Left ventricle myocardium superior (tissue), 1 donor: ENCODE measurements around the gene FNDC11. TPM values are rescaled to one million over a fixed set of nuclear protein-coding genes. Genes with fewer than 3 reads are reported as not detected.
"Not testable (repeated sequence)": the region's sequence is repeated elsewhere in the genome, so short reads cannot be mapped to it uniquely, and the experiment has no call there.

Experiments used
- ATAC-seq: fragments of 200-7000 bp; cut with Tn5 transposase; one replicate; pipeline ENCODE4 v1.9.1; 2020; ENCODE audit warnings: mild to moderate bottlenecking, moderate library complexity
- DNase-seq: peaks from one replicate; pipeline ENCODE4 v3.0.0-alpha.2; 2020
- intact Hi-C: fragments of 100-400 bp; cut with micrococcal nuclease; formaldehyde crosslinking; loops from one replicate; pipeline ENCODE4 v1.11.0; 2022
- total RNA-seq: library from RNA; stranded (reverse); fragmentation: NEBNext Ultra II Directional; extraction: Animal tissue kit (Norgen Biotek cat#: 25700); gene quantifications from one replicate; pipeline ENCODE4 v1.2.1, GENCODE V29; 2021
- donor health status: DM: no; HTN: yes; CAD: no; lungs with severe emphysema.

The FNDC11 gene
- total RNA-seq, 1 donor from 2014 or later: 0.15 TPM

DNA sequence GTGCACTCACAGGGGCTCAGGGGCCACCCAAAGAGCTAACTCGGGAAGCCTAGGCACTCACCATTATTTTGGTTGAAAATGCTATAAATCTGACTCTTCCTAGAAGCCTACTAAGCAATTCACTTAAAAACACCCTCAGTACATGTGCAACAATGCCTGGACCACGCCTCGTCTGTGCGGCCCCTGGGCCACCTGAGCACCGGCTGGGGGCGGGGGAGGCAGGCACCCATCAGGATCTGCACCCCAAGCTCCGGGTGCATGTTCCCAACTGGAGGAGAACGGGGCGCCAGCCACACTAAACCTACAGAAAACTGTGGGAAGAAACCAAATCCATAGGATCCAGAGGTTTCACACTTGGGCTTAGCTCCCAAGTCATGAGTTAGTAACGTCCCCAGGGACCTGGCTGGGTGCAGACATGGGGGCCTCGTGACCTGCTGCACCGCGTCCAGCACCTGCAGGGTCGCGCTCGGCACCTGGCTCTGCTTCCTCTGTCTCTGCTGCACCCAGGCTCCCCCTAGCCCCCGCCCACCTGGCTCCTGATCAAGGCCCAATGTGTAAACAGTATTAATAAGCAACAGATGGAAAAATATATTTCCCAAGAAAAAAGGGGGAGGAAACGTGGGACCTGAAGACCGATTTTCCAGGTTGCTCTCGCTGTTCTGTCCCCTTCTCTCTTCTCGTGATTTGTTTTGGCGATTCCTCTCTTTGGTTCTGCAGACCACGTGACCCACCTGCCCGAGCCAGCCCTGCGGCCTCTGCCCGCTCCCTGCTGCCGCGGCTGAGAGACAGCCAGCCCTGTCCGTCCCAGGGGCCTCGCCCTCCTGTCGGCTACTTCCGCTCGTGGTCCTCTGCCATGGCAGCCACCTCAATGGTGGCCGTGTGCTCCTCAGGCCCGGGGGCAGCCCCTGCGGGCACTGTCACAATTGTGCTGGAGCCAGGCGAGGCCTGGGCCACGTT, 35.6 kb downstream of the FNDC11 start:
- intact Hi-C loops: no loop called here
- ATAC-seq (no peak), DNase-seq (no peak)

DNA sequence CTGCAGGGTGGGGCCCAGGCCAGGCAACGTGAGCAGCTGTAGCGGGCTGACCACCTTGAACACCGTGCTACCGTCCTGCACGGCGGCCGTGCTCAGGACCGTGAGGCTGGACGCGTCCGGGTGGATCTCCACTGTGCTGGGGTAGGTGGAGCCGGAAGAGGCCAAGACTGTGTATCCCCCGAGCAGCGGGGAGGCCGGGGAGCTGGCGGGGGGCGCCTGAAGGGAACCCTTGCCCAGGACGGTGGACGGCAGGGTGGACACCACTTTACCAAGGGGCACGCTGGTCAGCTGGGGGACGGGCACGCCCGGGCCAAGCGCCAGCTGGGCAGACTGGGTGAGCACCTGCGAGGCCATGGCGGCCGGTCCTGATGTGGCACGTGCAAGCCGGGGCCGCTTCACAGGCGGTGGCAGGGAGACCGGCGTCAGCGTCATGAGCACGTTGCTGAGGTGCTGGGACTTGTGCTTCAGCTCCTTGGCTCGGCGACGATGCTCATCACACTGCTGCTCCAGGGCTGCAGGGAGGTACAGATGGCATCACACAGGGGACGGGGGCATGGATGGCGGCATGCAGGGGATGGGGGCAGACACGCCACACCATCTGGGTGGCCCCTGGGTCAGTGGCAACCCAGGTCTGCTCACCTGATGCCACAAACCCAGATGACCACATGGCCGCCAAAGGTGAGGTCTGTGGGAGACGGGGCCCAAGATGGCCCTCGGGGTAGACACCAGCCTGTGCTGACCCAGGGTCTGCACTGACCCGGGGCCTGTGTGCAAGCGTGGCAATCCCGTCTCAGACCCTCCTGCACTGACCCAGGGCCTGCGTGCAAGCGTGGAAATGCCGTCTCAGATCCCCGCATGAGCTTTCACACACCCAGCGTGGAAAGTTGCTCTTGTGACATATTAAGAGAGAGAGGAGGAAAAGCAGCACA, 36.5 kb downstream of the FNDC11 start:
- ATAC-seq (no peak), DNase-seq (no peak)
- intact Hi-C loops: no loop called here

DNA sequence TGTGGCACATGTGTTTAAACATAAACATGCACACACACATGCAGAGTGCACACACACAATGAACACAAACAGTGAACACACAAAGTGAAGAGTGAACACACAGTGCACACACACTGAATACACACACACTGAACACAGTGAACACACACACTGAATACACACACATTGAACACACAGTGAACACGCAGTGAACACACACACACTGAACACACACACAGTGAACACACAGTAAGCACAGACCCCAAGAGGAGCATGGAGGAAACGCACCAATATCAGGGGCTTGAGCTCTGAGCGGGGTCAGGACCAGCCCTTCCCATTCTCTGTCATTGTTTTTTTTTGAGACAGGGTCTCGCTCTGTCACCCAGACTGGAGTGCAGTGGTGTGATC, 37.2 kb downstream of the FNDC11 start:
- ATAC-seq: no peak
- intact Hi-C loops: no loop called here
- DNase-seq: no peak

DNA sequence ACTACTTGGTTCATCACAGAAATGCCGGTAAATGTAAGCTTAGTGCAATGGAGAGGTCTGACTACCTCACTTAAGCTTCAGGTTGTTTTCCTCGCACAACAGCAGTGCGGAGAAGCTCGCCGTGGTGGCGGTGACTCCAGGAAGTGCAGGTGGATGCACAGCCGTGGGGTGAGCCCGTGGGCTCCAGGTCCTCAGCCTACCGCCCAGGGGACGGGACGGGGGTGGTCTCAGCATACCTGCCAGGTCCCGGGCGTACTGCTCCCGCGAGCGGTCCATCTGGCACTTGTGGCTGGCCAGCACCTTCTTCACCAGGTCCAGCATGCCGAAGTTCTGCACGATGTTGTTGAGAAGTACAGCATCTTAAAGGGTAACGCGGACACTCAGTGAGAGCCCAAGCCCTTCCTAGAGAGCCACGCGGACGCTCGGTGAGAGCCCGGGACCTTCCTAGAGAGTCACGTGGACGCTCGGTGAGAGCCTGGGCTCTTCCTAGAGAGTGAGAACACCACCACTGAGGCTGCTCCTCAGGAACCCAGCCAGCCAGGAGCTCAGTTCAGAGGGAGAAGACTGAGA, 37.9 kb downstream of the FNDC11 start:
- DNase-seq (no peak), ATAC-seq (no peak)
- intact Hi-C loops: no loop called here

DNA sequence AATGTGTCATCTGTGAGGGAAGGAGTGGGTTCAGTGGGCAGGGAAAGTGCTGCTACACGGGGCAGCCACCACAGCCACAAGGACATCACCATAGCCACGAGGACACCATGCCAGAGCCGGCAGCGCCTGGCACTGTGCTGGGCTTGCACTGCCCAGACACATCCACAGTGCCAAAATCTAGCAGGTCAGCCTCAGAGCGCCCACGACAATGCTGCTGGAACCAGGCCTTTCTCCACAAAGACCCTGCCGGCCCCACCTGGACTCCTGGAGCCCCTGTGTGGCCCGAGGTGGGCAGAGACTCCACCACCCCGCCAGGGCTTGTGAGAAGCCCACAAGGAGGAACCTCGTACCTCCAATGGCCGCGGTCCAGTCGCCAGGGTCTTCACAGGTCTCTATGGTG, 38.7 kb downstream of the FNDC11 start:
- DNase-seq (no peak), ATAC-seq (no peak)
- intact Hi-C loops: no loop called here

DNA sequence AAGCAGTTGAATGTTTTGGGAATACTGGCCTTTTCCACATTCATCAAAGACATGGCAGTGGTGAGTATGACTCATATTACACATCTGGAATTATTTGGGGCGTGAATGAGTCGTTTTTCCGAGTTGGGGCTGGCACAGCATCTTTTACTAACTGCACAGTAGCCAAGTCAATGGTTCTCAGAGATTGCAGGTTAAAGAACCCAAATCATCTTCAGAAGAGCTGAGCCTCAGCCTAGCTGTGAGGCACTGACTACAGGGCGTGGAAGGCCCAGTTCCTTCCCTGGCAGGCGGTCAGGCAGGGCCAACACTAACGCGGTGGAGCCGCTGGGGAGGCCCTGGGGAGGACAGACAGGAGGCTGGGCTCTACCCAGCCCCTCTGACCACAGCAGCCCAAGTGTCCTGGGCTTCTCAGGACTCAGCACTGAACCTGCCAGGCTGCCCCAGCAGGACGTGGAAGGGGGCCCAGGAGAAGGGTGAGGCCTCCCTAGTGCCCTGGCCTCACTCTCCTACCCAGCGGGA, 40.1 kb downstream of the FNDC11 start:
- intact Hi-C loops: no loop called here
- no peak for ATAC-seq
- no peak for DNase-seq

DNA sequence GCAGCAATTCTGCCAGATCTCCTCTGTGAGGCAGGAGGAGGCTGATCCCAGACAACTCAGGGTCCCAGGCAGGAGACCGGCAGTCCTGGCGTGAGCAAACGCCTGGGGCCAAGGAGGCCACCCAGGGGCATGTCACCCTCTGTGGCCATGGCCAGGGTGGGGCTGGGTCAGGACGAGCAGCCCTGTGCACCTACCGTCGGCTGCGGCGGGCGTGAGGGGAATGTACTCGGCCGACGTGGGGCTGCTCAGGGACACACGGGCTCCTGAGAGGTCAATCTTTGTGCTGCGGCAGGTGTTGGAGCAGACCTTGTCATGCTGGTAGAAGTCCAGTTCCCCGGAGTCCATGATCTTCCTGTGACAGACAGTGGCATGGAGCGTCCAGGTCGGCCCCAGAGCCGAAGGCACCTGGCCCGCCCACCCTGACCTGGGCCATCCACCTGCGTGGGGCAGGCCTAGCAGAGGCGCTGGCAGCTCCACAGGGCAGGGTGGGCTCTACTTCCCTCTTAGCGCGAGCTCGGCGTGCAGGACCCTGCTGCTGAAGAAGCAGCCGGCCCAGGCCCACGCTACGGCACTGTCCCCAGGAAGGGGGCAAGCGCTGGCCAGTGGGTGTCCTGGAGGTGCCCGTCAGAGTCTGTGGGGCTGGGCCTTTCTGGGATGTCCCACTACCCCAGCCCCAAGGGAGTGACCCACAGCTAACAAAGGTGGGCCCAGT, 41.6 kb downstream of the FNDC11 start:
- DNase-seq (no peak), ATAC-seq (no peak)
- intact Hi-C loops: no loop called here

DNA sequence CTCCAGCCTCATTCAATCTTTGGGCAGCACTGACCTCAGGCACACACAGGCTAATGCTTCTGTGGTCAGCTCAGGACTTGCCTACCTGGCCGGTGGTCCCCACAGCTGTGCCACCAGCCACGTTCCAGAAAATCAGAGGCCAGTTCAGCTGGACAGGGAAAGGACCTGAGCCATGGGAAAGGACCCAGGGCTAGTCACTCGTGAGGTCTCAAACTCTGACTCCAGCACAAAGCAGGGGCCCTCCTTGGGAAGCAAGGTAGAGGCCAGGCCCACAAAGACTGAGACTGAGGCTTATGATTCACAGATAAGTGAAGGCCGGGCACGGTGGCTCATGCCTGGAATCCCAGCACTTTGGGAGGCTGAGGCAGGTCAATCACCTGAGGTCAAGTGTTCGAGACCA, 42.5 kb downstream of the FNDC11 start:
- intact Hi-C loops: no loop called here
- DNase-seq (no peak), ATAC-seq (no peak)

DNA sequence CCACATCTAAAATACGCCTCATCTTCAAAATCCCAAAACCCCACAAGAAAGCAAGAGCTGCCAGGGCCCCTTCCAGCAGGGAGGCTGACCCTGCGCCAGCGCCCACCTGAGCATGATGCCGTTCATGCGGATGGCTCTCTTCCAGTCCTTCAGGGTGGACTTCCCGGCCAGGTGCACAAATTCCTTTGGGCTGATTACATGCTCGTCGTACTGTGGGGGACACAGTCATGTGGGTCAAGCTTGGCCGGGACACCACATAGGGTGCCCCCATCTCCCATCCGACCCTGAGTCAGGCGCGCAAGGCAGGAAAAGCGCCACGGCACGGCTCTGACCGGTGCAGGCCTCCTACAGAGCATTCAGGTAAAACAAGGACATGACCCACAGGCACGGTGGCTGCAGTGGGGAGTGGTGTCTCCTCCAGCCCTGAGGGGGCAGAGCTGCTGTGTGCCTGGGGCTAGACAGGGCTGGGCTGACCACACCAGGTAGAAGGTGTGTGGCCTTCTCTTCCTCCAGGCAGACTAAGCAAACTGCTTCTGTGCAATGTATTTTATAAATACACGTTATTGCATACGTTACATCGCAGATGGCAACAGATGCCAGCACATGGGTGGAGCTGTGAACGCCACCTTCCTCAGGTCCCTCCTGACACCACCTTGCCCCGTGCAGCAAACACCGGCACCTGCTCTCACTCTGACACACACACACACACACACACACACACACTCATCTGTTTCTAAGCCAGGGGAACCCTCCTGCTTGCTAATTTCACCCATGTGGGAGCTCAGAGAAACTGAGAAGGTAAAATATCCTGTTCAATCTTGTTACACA, 43.9 kb downstream of the FNDC11 start:
- no peak for DNase-seq
- ATAC-seq: no peak
- intact Hi-C loops: no loop called here

DNA sequence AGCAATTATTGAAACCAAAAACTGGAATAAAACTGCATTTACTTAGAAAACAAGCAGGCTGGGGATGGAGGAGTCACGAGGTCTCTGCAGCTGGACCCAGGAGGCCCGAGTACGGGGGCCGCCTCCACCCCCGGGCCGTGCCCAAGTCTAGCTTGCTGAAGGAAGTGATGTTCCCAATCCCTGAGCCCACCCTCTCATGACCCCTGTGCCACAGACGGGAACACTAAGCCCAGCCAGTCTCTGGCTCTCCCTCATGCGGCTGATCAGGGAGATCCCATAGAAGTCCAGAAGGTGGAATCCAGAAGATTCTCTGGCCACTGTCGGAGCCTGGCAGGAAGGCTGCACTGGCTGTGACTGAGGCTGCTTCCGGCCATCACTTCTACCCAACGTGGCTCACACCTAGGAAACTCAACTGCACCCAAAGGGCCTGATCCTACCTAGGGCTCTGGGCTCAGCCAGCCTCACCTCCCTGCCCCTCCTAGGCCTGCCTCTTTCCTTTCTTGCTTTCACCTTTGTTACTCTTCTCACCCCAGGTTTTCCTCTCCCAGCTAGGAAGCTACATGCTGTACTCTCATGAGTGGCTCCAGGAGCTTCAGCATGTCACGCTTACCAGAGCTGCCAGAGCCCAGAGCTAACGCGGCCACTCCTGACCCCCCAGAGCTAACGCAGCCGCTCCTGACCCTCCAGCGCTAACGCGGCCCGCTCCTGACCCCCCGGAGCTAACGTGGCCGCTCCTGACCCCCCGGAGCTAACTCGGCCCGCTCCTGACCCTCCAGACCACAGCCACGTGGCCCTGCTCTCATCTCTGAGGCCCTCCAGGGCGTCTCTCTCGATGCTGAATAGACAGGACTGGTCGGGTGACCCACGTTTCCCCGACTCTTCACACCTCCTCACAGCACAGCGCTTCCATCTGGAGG, 44.8 kb downstream of the FNDC11 start:
- intact Hi-C loops: no loop called here
- DNase-seq (no peak), ATAC-seq (no peak)

DNA sequence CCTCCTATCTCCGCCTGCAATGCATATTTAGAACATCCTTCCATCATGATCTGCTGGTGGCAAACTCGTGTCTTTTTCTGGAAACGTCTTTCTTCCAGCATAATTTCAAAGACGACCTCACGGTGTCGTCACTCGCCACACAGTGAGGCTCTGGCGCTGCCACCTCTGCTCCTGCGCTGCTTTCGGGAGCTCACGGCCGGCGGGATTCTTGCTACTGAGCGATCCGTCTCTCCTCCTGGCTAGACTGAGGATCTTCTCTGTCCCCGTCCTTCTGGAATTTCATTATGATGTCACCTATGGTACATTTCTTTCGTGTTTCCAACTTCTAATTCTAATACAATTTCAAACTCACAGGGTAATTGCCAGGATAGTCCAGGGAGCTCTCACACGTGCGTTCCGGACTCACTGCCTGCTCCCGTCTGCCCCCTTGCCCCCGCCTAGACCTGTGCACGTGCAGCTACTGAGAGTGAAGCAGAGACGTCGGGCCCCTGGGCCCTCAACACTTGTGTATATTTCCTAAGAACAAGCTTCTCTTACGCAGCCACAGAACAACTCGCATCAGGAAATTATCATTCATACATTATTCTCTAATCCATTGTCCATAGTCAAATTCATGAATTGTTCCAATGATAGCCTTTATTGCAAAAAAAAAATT, 45.6 kb downstream of the FNDC11 start:
- ATAC-seq (no peak), DNase-seq (no peak)
- intact Hi-C loops: no loop called here

DNA sequence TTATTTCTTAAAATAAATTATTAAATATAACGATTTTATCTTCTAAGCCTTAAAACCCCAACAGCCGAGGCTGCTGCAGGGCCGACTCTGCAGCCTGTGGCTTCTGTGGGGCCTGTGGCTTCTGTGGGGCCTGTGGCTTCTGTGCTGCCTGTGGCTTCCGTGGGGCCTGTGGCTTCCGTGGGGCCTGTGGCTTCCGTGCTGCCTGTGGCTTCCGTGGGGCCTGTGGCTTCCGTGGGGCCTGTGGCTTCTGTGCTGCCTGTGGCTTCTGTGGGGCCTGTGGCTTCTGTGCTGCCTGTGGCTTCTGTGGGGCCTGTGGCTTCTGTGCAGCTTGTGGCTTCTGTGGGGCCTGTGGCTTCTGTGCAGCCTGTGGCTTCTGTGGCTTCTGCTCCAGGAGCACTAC, 47.7 kb downstream of the FNDC11 start:
- intact Hi-C loops, ATAC-seq, DNase-seq: not testable (repeated sequence)

DNA sequence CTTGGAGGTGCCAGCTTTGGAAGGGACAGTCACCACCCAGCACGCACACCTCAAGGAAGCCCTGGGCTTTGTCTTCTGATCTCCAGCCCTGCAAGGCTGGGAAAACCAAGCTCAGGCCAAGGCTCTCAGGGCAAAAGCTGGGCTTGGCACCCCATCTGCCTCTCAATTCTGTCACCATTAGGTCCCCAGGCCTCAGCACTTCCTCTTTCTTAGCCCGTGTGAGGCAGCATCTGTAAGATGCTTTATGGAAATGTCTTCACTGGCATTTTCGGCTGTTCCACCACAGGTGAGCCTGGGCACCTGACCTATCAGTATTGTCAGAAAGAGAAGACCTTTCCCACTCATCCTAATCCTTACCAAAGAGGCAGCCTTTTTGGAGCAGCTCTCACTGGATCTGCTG, 48.4 kb downstream of the FNDC11 start:
- no peak for DNase-seq
- no peak for ATAC-seq
- intact Hi-C loops: no loop called here
